CD4-positive, alpha-beta T cell treated with Interleukin-10 for 1 hour (primary cell): ENCODE results near the gene DPH3.

Experiments used
- DNase-seq: peaks from one replicate; pipeline ENCODE4 v3.0.0-alpha.2; 2020

The DPH3 gene

DNA sequence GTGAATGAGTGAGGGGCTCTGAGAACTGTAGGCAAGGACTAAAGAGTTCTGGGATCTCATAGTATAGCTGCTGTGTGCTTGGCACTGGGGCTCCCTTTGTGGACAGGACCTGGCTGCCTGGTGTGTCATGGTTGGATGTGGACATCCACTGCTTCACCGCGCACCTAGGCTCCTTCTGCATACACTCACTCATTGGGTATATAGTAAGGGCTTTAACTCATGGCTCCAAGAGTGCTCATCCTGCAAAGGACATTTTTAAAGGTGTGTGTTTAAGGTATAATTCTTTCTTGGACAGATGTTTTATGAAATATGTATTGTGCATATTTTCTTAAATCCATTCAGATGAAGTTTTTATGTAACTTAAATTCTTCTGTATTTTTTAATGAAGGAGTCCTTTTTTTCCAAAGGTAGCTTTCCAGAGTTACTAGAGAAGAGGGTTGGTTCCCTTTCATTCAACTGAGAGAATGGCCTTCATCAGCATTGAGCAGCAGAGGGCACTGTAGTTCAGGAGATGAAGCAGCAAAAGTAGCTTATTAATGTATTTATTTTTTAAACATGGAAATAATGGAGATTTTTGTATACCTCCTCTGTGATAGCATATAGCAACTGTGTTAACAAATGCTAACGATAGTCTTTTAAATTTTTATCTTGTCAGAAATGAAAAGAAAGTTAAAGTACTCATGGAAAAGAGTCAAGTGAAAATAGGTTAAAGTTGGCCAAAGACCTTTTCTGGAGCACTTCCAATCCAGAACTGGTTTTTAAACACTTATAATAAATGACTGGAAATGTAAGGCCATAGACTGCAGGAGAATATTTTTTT lies 25.5 kb upstream of the DPH3 start:
- peak; percentile 73 for DNase-seq

DNA sequence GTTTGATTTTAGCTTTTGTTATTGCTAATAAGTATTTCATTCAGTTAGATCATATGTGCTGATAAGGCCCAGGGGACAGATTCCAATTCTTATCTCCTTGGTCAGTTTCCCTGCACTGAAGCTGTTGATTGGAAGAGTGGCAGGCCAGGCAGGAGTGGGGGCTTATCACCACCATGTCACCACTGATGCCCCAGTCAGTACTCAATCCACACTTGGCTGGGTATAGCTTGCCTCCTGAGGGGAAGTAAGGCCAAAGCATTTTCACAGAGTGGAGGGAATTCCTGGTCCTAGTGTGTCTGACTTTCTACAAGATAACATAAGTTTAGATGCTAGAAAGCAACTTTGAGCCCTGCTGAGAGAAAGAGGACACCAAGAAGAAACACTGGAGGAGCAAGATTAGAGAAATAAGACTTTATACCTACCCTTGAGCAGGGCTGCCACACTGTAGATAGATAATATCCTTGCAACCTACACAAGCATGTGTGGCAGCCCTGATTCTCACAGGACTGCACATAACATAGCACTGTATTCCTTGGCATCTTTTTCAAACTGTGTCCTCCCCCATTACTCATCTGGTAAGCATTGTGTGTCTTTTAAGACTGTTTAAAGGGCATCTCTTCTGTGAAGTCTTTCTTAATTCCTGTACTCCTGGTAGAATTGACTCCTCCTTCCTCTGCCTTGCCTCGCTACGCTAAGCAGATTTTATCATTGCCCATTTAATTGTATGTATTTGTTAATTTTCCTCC lies 24.6 kb upstream of the DPH3 start:
- no peak for DNase-seq

DNA sequence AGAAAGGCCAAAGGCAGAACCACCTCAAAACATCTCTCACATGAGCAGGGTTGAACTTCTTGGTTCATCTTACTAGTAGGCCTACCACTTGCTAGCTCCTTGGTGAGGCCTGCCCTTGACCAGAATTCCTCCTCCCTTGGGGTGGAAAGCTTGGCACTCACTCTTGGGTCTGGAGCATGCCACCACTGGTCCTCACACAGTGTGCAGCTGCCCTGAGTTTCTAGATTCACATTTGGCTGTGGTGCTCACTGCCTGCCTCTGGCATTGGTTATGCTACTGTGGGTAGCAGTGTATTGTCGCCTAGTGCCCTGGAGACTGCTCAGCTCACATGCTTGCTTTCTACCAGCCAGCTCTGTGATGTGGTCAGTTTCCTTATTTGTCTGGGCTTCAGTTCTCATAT lies 23.9 kb upstream of the DPH3 start:
- no peak for DNase-seq

DNA sequence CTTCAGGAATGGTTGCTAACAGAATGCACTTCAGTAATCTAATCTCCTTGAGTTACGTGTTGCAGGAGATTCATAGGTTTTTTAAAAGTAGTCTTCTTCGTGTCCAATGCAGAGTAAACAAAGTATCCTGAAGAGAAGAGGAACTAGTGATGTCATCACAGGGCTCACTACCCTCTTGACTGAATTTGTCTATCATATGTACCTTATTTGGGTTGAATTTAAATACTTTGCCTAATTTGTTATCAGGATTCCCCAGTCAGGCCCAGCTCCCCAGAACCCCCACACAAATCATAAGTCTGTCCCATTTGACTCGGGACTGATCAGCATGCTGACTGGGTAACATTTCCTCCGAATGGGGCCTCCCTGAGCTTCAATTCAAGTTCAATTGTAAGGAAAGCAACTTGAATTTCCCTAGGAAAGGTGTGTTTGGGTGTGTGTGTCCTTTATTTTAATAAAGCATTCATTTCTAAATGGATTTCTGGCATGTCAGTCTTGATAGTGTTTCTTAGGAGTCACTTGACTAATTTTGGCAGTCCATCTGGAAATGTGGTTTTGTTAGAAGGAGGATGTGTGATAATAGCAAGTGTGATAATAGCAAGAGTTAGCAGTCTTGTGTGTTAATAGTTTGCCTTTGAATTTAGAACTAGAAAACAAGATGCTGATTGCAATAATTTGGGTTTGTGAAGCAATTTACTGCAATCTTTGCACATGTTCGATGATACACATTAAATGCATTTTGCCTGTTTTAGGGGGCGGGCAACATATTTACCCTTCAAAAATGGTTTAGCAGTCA lies 22.2 kb upstream of the DPH3 start:
- DNase-seq: no peak

DNA sequence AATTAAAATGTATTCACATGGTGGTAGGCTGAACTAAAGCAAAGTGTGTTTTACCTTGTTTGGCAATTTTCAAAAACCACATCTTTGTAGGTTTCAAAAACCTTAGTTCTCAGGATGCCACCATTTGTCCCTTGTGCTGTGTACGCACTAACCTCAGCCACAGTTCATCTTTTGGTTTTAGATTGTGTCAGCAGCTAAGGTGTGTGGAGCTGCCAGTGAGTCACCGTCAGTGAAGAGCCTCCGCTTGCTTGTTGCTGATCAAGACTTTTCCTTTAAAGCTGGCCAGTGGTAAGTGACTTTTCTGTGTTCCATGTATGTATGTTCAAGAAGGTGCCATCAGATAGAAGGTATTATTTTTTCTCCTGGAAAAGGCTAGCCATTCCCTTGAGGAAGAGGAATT lies 21.4 kb upstream of the DPH3 start:
- DNase-seq: peak; percentile 82

DNA sequence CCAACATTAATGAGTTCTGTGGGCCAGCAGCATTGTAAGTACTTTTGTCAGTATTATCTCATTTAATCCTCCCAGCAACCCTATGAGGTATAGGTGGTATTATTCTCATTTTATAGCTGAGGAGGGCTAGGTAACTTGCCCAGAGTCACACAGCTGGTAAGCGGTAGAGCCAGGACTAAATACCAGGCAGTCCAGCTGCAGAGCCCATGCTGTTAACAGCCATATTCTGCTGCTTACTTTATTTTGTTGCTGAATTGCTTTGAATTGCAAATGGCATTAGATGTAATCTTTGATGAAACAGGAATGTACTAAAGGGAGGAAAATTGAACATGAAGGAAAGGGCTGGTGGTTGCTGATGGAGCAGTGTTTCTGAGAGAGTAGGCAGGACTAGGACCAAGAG lies 19.9 kb upstream of the DPH3 start:
- no peak for DNase-seq

DNA sequence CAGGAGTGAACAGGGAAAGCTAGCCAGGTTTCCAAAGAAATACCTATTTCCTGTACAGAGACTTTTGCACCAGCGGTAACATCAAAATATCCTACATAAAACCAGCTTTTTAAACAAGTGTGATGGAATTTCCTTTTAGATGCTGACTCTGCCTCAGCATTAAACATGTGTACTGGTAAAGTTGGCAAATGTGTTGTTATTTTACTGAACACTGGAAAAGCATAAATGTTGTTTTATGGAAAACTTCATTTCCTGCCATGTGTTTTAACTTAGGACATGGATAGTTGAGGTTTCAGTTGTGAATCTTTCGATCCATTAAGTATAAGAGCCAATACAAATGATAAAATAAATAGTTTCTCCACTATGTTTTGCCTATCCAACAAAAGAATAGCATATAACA lies 15.9 kb upstream of the DPH3 start:
- DNase-seq: no peak

DNA sequence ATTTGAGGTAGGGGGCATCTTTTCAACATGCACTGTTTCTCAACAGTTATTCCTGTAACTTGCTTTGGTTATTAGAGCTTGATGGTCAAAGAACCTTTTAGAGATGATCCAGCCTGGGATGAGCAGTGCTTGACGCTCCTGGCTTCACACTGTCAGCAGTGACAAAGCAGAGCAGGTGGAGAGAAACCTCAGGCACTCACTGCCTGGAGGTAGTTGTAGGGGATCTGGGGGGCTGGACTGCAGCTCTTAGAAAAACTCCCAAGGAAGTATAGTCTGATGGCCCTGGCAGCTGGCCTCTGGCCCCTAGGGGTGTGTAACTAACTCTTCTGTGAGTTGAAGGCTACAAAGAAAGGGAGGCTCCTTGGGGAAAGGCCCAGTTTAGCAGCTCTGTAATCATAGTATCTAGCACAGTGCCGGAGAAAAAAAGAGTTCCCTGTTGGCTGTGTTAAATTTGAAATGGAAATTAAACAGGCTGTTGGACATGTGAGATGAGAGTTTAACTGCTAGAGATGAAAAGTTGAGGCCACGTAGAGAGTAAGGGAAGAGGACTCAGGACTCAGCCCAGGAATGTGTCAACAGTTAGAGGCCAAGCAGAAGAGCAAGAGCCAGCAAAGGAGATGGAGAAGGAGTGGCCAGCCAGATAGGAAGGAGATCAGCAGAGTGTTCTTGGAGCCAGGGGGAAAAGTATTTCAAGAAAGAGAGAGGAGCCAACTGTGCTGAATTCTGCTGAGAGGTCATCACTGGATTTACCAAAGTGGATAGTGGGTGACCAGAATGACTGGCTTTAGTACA lies 14.5 kb upstream of the DPH3 start:
- no peak for DNase-seq

DNA sequence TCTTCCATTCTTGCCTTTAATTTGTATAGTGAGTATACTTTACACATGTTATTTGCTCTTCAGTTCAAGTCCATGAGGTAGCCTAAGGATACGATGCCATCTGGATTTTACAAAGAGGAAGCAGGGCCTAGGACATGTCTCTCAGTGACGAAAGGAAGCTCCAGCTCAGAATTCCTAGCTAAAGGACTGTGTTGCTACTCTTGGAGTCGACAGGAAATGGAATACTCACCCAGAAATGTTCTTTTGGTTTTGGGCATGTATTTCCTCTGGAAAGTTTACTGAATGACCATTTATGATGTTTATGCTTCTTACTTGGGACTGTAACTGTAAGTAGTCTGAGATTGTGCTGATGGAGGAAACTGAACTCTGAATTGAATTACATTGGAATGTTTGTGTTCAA lies 12.7 kb upstream of the DPH3 start:
- DNase-seq: no peak

DNA sequence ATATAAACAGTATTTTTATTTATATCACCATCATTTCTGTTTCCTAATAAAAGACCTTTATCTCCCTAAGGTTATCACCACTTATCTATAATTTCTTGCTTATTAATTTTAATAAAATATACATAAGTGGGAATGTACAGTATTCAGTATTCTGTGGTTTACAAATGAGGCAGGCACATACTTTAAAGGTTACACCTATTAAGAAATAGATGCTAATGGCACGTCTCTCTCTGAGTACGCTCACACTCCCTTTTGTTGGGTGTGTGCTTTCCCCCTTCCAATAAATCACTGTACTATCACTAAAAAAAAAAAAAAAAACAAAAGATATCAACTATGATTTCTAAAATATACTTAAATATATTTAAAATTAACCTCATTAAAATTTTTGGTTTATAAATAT lies 9.1 kb upstream of the DPH3 start:
- no peak for DNase-seq

DNA sequence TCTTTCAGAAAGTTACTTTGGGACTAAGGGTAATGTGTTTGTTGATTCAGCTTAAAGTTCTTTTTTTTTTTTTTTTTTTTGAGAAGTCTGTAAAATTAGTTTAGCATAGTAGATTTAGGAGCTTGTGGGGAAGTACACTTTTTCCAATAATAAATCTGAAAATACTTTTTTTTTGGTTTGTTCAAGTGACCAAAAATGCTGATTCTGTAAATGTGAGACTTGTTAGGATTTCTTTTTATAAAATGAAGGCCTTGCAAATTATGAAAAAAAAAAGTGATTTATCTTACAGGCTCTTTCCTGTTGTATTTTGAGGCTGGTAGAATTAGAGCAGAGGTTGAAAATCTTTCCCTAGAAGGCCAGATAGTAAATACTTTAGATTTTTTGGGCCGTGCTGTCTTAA lies 7.8 kb upstream of the DPH3 start:
- no peak for DNase-seq

DNA sequence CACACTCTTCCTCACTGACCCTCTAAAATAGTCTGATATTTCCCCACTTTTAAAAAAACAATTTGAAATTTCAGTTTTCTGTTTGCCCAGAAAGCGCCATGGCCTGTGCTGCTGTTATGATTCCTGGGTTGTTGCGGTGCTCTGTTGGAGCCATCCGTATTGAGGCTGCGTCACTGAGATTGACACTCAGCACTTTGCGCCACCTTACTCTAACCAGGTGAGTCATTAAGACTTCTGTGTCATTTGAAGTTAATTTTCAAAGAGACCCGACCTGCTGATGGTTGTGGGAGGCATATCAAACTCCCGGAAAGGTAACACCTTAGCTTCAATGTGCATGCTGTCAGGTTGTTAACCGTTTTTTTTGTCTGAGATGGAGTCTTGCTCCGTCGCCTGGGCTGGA lies 6.1 kb upstream of the DPH3 start:
- no peak for DNase-seq

DNA sequence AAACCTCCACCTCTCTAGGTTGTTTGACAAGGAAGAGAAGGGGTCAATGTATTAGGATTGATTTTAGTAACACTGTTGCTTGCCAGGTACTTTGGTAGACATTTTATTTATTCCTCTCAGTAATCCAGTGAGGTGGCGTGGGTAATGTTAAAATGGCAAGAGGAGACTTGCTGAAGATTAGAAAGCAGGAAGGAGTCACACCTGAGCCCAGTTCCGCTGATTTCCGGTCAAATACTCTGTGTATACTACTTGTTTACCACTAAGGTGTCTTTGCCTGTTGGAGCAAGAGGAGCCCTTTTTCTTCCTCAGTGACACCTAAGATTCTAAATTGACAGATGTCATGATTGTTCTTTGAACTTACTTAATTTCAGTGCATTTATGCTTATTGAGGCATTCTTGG lies 2.0 kb upstream of the DPH3 start:
- no peak for DNase-seq

DNA sequence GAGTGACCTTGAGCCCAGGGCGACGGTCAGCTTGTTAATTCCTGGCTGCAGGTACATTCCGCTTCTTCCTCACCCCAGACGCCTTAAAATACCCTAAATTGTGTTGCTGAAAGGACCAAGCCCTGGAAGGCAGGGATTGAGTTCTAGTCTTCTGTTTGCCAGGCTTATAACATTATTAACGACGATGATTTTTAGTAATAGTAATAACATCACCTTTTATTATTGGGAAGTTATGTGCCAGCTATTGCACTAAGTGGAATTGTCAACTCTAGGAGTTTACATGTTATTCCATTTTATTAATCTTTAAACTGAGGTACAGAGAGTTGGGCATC lies 678 bp upstream of the DPH3 start:
- DNase-seq: no peak

DNA sequence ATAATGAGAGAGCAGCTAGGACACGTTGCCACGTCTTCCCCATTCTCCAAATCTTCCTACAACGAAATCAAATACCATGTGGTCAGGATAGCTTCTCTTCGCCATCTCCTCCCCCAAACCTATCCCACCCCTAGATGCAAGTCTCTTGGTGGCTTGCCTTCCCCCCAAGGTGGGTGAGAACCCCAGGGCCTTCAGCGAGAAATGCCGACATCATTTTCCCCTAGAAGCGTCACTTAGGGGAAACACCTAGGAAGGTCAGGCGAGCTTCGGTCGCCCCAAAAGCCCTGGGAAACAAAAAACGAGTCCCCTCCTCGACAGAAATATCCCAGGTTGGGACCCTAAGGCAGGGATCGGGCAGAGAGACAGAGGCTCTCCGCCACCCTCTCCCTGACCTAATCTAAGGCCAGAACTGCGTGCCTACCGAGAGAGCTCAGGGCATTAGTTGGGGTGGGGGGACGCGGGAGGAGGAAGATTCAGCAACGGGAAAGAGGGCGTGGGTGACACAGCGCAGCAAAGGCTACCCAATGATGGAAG lies 502 bp downstream of the DPH3 start:
- no peak for DNase-seq

DNA sequence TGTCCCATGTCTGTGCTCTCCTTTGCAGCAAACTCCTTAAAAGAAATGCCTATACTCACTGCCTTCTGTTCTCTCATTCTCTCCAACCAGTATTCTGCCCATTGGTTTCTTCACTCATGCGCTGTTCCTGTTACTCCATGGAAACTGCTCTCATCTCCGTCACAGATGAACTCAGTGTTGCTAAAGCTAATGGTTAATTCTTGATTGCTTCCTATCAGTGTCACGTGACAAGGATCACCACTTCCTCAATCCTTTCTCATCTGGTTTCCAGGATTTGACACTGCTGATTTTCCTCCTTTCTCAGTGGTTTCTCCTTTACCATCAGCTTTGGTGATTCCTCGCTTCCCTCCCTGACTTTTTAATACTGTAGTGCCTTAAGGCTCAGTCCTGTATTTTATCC lies 2.6 kb downstream of the DPH3 start:
- no peak for DNase-seq

DNA sequence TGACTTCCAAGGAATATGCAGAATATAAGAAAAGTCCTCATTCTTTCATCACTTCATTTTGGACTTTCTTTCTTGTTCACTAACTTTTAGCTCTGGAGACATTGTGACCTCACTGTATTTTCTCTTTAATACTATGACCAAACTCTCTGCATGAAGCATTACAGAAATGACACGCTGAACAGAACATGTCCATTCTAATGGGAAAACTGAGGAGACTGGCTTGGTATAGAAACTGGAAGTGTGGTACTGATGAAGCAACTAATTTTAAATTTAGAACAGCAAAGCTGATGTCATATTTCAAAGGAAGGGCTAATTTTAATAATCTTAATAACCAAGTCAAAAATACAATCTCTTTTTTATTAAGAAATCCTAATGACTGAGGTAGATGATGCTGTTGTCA lies 4.7 kb downstream of the DPH3 start:
- no peak for DNase-seq

DNA sequence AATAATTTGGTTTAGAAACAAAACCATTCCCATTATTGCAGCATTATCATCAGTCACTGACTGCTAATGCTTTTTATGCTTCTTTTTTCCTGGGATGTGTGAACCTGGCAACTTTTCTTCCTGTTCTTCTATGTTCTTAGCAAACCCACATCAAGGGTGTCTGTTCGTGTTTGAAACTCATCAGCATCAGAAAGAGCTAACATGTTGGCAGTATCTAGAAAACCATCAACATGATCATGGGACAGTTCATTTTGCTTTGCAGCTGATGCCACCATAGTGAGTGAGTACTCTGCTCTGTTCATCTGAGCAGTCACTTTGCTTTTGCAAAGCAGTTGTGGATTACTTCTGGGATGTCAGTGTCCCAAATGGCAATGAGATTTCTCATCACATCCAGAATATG lies 5.9 kb downstream of the DPH3 start:
- DNase-seq: no peak

DNA sequence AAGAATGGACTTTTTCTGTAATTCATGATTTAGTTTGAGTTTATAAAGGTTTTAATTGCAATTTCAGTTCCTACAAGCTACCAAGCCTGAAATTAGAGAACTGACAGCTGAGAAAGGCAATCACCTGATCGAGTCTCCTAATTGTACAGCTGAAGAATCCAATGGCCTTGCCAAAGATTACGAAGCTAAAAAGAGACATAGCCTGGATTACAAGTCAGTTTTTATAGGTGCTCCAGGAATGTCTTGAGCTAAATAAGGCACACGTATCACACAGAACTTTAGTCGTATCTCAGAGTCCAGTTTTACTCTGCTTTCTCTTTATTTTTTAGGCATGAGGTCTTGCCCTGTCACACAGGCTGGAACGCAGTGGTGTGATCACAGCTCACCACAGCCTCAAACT lies 6.6 kb downstream of the DPH3 start:
- DNase-seq: no peak

DNA sequence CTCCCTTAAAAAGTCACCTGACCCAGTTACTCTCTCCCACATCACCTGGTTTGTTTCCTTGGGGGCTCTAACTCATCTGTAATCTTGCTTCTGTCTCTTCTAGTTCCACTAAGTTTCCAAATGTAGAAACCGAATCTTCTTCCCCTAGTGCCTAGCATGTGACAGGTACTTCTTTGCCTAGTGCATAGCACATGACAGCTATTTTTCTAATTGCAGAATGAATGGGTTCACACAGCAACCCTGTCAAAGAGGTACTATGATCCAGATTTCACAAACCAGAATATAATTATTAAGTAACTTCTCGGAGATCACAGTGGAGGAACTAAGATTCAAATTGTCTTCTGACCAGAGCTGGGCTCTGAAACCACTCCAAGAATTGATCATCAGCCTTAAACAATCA lies 7.4 kb downstream of the DPH3 start:
- DNase-seq: no peak

DNA sequence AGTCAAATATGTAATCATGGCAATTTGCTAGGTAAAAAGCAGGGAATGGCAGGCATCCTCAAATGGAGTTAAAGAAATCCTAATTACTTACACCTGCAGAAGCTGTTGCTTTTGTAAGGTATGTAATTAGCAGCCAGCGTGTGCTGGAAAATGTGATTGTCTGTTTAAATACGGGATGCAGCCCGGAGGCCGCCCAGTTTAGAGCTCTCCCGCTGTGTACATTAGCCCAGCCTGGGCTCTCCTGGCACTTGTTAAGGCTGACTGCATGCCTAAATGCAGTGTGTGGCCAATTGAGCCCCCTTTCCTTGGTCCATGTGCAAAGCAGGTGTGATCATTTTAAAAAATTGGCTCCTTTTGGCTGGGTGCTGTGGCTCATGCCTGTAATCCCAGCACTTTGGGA lies 9.0 kb downstream of the DPH3 start:
- DNase-seq: no peak

DNA sequence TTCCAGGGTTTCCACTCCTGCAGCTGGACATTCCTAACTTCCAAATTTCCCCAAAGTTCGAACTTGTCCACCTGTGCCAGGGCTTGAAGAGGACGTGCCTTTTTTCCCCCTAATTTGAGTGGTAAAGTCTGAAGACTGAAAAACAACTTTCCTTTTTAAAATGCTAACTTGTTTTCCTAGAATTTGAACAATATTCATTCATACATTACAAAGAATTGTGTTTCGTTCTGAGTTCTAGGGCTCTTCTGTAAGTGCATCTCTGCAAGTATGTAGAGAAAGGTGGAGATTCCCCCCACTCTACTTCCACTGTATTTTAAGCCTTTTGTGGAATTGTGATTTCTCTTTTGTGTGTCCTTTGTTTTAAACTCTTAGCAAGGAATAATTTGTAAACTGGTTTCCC lies 9.4 kb downstream of the DPH3 start:
- DNase-seq: no peak

DNA sequence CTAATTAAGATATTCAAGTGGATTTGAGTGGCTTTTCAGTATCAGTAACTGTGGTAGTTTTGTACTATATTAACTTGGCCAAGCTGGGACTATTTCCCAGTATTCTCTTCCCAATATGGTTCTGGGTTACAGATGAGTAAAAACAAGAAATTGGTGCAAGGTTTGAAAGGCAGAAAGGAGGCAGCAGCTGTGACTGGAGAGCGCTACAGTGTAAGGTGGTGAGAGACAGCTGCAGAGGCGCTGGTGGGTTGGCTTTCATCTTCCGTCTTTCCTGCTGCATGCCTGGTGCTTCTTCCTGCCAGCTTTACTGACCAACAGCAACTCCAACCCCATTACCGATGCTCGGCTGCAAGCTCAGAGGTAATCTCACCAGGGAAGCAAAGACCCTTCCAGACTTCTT lies 9.8 kb downstream of the DPH3 start:
- DNase-seq: no peak
